Stimulated activated CD4-positive, alpha-beta T cell treated with anti-CD3 and anti-CD28 coated beads, Interleukin-4, amount 100 ng/mL, for 4 hours (primary cell): ENCODE data around the gene GRAP2.
A peak's percentile ranks its signal among the peaks of the same experiment; 100 is the strongest.
"Not testable (repeated sequence)": the region's sequence is repeated elsewhere in the genome, so short reads cannot be mapped to it uniquely, and the experiment has no call there.

Experiments
- DNase-seq, 2 experiments: peaks; one replicate each; pipeline ENCODE4 v3.0.0-alpha.2; 2020

The GRAP2 gene

GRCh38 chr22:39967996-39968972 lies 67.4 kb downstream of the GRAP2 start:
- DNase-seq = no peak

GRCh38 chr22:39970742-39971141 lies 69.9 kb downstream of the GRAP2 start:
- no peak for DNase-seq

GRCh38 chr22:39972641-39973040 lies 71.8 kb downstream of the GRAP2 start:
- no peak for DNase-seq

GRCh38 chr22:39973656-39974055 lies 72.8 kb downstream of the GRAP2 start:
- no peak for DNase-seq

- no peak for DNase-seq
These were observed 73.2 kb downstream of the GRAP2 start for GRCh38 chr22:39974065-39974464.

GRCh38 chr22:39979048-39979447 lies 78.2 kb downstream of the GRAP2 start:
- no peak for DNase-seq

- DNase-seq = no peak
These were observed 78.6 kb downstream of the GRAP2 start for GRCh38 chr22:39979458-39979857.

- no peak for DNase-seq
These were observed 79.7 kb downstream of the GRAP2 start for GRCh38 chr22:39980596-39980995.

- DNase-seq = no peak
These were observed 82.5 kb downstream of the GRAP2 start for GRCh38 chr22:39983346-39983745.

- DNase-seq = no peak
These were observed 83.1 kb downstream of the GRAP2 start for GRCh38 chr22:39984006-39984405.

- DNase-seq = no peak
These were observed 83.9 kb downstream of the GRAP2 start for GRCh38 chr22:39984746-39985145.

- no peak for DNase-seq
These were observed 84.6 kb downstream of the GRAP2 start for GRCh38 chr22:39985383-39986035.

- no peak for DNase-seq
These were observed 87.7 kb downstream of the GRAP2 start for GRCh38 chr22:39988386-39989114.

- no peak for DNase-seq
These were observed 88.7 kb downstream of the GRAP2 start for GRCh38 chr22:39989633-39990032.

GRCh38 chr22:39990686-39991085 lies 89.8 kb downstream of the GRAP2 start:
- no peak for DNase-seq

- DNase-seq = no peak
These were observed 90.4 kb downstream of the GRAP2 start for GRCh38 chr22:39991159-39991860.

- no peak for DNase-seq
These were observed 91.4 kb downstream of the GRAP2 start for GRCh38 chr22:39992088-39992826.

GRCh38 chr22:39992894-39993293 lies 92.0 kb downstream of the GRAP2 start:
- DNase-seq = not testable (repeated sequence)

- peak; percentile 32 to 76 for DNase-seq
These were observed 93.2 kb downstream of the GRAP2 start for GRCh38 chr22:39994041-39994565.

GRCh38 chr22:39994566-39995392 lies 93.9 kb downstream of the GRAP2 start, which contains the start of gene FAM83F:
Gene FAM83F, plus strand, starts transcription at chr22:39994954. Its CDS starts 89 bp downstream, at chr22:39995043.
- peak; percentile 19 to 55 for DNase-seq
